Fibroblast of lung (primary cell): ENCODE data around the gene HACE1.

Experiments
- EZH2 ChIP-seq: IDR thresholded peaks from 2 replicates; pipeline ENCODE4 v1.5.1; 2012; ENCODE audit warnings: low read length, control low read depth, mild to moderate bottlenecking; ENCODE audit errors: missing control alignments
- TF ChIP-seq, protein P1 (sequence below), 2 donors: IDR thresholded peaks in 1 of 2; conservative IDR thresholded peaks in 1 of 2; 1 replicate in 1 of 2; 2 replicates in 1 of 2; pipeline ENCODE4 v1.5.1; 2011 to 2012; ENCODE audit warnings: low read length in 2 of 2, control low read depth in 1 of 2, inconsistent platforms in 1 of 2, low read depth in 1 of 2, mild to moderate bottlenecking in 1 of 2

DNA sequence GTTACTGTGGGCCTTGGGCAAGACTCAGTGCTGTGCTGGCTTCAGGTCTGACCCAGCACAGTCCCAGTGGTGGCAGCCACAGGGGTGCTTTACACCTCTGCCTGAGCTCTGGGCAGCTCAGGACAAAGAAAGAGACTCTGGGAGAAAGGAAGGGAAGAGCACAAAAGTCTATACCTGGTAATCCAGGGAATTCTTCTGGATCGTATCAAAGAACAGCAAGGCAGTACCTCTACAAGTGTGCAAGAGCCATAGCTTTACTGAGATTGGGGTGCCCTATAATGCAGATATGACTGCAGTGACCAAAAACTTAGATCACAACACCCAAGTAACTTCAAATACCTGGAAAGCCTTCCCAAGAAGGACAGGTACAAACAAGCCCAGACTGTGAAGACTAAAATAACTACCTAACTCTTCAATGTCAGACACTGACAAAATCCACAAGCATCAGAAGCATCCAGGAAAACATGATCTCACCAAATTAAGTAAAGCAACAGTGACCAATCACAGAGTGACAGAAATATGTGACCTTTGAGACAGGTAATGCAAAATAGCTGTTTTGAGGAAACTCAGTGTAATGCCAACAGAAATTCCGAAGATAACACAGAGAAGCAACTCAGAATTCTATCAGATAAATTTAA lies 49.3 kb upstream of the HACE1 start:
- no peak for TF ChIP-seq EZH2
- TF ChIP-seq, protein P1, sequence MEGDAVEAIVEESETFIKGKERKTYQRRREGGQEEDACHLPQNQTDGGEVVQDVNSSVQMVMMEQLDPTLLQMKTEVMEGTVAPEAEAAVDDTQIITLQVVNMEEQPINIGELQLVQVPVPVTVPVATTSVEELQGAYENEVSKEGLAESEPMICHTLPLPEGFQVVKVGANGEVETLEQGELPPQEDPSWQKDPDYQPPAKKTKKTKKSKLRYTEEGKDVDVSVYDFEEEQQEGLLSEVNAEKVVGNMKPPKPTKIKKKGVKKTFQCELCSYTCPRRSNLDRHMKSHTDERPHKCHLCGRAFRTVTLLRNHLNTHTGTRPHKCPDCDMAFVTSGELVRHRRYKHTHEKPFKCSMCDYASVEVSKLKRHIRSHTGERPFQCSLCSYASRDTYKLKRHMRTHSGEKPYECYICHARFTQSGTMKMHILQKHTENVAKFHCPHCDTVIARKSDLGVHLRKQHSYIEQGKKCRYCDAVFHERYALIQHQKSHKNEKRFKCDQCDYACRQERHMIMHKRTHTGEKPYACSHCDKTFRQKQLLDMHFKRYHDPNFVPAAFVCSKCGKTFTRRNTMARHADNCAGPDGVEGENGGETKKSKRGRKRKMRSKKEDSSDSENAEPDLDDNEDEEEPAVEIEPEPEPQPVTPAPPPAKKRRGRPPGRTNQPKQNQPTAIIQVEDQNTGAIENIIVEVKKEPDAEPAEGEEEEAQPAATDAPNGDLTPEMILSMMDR (conservative IDR thresholded peaks at IDR 0.05 in 1 of 2, IDR thresholded peaks at IDR 0.05 in 1 of 2; ENCODE audit: low read depth in 1 of 2, low read length in 2 of 2): no peak
